Activated effector memory CD4-positive, alpha-beta T cell treated with Interleukin-2 at 50 U/mL for 16 hours (primary cell): Measurements from ENCODE around the gene RCAN2.

Experiments
- DNase-seq: peaks from one replicate; pipeline ENCODE4 v3.0.0-alpha.2; 2020

The RCAN2 gene

DNA sequence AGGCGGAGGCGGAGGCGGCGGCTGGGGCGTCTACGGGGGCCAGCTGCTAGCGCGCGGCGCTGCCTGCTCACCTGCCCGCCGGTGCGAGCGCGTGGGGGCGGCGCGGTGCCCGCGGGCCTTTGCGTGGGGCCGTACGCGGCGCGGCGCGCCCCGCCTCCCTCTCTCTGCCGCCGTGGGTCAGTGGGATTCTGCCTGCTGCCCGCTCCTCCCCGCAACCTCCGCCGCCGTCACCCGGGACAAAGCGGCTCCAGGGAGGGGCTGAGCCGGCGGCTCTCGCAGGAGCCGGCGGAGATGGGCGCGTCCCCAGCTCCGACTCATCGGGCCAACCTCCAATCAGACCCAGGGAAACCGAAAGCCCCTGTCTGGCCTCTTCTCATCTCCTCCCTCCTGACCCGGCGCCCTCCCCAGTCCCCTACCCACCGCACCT, at the start of gene RCAN2:
Gene RCAN2 (minus strand): TSS at position 249 of the 427 bp plus-strand sequence.
- no peak for DNase-seq

- DNase-seq: no peak
Measured at GRCh38 chr6:46539866-46540265, 48.6 kb upstream of the RCAN2 start.

- no peak for DNase-seq
Measured at GRCh38 chr6:46538800-46539480, 47.7 kb upstream of the RCAN2 start.

GRCh38 chr6:46530896-46531295, 39.6 kb upstream of the RCAN2 start:
- no peak for DNase-seq

- no peak for DNase-seq
Measured at GRCh38 chr6:46528961-46529750, 37.9 kb upstream of the RCAN2 start.

- DNase-seq: no peak
Measured at GRCh38 chr6:46526607-46527006, 35.4 kb upstream of the RCAN2 start.

GRCh38 chr6:46525583-46525982, 34.3 kb upstream of the RCAN2 start:
- DNase-seq: no peak

DNA sequence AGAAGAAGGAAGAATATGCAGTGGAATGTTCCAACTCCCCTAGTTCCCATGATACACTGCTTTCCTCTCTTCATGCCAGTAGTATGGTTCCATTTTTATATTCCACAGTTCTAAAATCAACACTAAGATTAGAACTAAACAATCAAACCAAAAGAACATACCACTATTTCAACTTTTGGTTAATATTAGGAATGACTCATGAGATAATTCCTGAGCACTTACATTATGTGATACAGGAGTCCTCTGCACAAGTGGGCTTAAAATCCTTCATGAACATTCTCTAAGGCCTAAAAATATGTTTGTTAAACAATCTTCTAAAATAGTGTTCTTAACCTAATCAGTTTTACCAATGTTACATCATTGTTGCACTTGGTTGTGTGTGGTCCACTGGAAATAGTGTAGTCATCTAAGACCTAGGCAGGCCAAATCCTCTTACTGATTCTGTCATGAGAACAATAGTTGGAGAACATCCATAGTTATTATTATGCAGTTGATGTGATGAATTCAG, 30.3 kb upstream of the RCAN2 start:
- no peak for DNase-seq

GRCh38 chr6:46517202-46517601, 26.0 kb upstream of the RCAN2 start:
- DNase-seq: no peak

DNA sequence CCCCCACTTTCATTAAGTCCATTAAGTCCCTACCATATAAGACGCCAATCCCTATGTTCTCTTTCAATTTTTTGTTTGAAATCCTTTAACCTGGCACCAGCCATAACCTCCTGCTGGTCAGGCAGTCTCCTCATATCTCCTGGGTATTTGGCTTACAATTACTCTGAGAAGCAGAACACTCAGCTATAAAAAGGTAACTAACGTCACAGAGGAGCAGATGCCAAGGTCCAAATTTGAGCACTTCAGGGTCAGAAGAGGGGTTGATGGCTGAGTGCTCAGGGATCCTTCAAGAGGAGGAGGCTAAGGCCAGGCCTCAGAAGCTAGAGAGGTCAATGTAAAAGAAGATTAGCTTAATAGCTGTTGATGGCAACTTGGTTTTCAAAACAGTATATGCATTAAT, 22.3 kb upstream of the RCAN2 start:
- no peak for DNase-seq

DNA sequence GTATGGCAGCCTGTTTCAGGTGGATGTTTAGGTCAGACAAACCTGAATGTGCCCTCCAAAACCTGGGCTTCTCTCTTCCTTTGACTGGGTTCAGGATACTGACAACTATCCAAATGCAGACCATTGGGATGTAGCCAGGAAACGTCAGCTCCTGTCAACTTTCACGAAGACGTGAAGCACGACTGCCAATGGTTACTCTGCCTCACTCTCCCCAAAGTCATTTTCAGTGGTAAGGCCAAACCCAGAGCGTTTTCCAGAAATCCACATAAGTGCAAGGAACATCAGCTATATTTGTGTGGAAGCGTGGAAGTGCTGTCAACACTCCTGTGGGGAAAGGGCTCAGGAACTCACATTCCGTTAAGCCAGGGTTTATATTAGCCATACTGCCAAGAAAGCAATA, 20.1 kb upstream of the RCAN2 start:
- DNase-seq: no peak

DNA sequence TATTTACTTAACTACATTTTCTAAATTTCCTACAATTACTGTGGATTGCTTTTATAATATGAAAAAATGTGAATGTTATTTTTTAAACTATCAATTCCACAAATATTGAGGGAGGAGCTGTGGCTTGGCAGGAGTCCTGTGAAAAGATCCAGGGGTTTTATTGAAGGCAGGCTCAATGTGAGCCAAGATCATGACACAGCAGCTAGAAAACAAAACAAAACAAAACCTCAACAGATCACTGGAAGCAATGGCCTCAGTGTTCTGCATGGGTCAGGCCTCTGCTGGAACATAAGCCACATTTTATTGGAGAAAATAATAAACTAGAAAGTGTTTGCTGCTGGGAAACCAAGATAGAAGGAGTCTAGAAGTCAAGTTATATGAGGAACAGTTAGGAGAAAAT, 19.4 kb upstream of the RCAN2 start:
- no peak for DNase-seq

DNA sequence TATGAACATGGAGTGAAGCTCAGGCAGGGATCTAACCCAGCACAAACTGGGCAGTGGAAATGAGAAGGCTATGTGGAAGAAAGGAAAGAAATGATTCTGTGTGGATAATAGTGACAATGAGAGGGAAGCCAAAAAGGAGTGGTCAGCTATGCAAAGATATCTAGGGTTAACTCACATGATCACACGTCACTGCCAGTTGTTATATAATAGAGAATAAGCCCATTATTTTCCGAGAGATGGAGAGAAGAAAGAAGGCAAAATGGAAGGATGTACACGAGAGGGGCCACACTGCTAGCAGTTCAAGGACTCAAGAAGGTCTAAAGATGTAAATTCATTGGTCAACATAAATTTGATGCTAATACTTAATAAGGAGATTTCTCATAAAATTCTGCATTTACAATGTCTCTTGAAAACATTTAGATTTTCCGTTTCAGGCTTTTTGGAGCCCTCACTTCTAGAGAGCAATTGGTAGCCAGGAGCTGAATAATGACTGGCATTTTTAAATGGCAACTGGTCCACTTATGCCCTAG, 18.8 kb upstream of the RCAN2 start:
- DNase-seq: no peak

GRCh38 chr6:46509063-46509462, 17.8 kb upstream of the RCAN2 start:
- DNase-seq: no peak

GRCh38 chr6:46507426-46507825, 16.2 kb upstream of the RCAN2 start:
- no peak for DNase-seq

DNA sequence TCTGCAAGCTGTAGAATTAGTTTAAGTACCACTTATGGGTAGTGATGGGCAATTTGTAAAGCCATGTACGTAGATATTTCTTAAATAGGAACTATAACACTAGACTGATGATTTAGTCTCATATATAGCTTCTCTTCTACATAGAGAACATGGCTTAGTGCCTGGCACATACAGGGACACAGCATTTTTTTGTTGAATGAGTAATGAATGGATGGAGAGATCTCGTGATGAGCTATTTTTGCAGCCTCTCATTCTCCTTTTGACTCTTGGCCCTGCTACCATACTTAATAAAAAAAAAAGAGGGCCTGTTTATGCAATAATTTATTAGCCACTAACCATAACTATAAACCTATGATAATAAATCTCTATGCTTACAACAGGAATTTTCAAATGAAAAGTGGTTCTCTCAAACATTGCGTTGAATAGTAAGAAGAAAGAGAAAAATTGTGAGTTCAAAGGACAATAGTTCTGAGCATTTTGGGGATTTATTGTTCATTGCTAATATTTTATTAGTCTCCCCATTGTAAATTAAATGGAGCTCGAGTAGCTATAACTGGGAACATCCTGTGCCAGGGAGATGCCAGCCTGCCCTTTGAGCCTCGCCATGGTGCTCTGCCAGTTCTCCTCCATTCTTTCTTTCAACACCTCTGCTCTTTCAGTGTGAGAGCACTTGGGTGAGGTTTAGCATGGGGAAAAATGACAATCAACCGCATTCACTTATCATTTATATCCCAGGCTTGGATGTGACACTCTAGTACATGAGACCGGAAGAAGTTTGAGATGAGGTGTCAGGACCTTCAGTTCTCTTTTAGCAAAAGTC, 14.7 kb upstream of the RCAN2 start:
- no peak for DNase-seq

GRCh38 chr6:46504242-46504641, 13.0 kb upstream of the RCAN2 start:
- DNase-seq: no peak

DNA sequence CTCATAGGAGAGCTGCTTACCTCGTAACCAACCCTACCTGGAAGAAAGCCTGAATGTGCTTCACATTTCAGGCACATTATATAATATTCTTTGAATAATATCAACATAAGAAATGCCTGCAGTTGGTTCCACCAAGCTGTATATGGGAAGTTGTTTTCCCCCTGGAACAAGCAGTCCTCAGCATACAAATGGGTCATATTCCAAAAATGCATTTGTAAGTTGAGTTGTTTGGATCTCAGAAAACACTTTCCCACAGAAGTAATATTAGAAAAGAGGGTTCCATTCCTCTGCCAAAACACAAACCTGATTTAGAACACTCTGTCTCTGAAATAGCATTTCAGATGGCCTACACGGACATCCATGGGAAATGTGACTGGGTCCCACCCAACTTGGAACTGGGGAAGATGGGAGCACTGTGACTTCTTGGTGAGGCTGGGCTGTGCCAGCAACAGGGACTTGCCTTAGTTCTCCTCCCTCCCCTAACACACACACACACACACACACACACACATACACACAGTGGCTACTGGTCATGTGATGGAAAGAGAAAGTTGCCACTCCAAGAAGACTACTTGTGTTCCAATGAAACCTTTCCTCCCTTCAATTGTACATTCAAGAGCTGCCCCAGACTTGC, 11.4 kb upstream of the RCAN2 start:
- DNase-seq: no peak

GRCh38 chr6:46501136-46502089, 10.2 kb upstream of the RCAN2 start:
- DNase-seq: no peak

DNA sequence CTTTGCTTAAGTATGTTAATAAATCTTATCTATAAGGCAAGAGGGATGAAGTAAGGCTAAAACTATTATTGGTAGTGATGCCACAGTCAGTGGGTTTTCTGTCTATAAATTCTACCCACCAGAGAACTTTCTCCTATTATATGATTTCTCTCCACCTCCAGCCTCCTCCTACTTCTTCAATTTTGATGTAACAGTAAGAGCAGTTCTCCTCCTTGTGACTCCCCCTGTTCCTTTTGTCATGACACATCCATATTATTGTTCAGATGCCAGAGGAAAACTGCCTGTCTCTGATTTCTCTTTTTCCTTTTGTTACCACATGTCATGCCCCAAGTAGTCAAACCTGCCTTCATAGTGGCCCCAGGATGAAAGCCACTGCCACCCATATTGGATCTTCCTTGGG, 9.1 kb upstream of the RCAN2 start:
- DNase-seq: no peak
